ENCODE measurements around the gene GALNT10. TPM values are rescaled to one million over a fixed set of nuclear protein-coding genes. Genes with fewer than 3 reads are reported as not detected.

The GALNT10 gene
- polyA plus RNA-seq, 4 donors, result 24.9 to 29.2 (median 25.9) TPM

DNA sequence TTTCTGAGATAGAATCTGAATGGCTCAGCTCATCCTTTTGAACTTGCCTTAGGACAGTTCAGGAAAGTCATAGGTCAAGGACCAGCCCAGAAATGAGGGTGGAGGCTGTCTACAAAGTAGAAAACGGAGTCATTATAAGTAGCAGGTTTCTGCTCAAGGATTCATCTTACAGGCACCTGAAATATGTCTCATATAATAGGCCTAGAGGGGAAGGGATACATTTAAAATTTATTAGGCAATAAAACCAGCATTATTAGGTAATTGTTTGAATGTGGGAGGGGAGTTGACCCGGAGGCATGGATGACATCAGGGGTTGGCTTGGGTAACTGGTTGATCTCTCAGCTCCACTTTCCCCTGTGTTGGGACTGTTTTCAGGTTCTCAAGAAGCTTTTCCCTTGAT, 11.9 kb upstream of the GALNT10 start:
- DNase-seq (ENCODE audit: low read depth in 4 of 4, low spot score in 2 of 4), result no peak

GRCh38 chr5:154179846-154180710, 10.5 kb upstream of the GALNT10 start:
- DNase-seq (ENCODE audit: low read depth in 4 of 4, low spot score in 2 of 4), result no peak

- no peak for DNase-seq (ENCODE audit: low read depth in 4 of 4, low spot score in 2 of 4)
Measured at GRCh38 chr5:154181161-154181560, 9.4 kb upstream of the GALNT10 start.

DNA sequence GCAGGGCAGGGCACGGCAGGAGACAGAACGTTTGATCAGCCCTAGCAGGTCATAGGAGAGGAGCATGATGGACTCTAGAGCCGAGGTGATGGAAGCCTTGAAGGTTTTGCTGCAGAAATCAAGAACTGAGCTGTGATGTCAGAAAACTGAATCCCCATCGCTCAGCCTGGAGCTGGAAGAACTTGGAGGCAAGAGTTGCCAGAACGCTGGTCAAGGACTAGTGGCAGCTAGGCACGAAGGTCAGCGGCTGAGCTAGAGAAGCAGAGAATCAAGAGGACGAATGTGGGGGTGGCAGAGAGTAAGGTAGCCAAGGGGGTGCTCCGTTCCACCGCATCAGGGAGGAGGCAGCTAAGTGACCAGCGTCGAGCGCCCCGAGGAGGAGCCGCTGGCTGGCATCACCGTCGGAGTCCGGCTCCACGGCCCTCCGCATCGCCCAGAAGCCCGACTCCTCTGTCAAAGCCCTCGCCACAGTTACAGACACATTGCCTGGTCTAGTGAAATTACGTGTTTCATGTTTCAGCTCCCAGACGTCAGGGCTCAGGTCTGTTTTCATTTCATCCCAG, 1.2 kb upstream of the GALNT10 start:
- DNase-seq (ENCODE audit: low read depth in 4 of 4, low spot score in 2 of 4), result no peak

DNA sequence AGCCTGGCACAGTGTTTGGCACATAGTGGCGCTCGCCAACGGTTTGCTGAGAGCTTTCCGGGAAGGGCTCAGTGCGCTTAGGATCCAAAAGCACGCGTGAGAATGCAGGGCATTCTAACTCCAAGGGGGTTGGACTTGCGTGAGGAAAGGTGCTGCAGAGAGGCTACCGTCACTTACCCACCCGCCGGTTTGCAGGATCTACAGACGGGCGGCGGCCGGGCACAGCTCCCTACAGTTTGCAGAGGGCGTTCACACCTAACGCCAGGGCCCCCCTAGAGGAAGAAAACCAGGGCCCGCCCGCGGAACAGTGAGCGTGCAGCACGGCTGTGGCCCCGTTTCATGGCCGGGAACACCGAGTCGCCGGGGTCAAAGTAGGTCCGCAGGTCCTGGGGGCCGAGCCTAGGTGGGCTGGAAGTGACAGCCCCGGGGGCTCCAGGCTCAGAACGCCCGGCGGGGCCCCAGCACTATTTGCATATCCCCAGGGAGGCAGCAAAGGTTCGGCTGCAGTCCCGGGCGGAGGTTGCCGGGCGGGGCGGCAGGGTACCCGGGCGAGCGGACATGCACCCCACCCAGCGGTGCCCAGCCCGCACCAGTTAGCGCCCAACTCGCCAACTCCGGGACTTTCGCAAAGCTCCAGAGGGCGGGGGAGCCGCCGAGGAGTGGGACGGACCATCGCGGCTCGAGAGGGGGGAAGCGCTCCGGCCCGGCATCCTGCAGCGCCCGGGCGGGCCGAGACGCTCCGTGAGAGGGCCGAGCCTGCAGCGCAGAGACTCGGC, 526 bp upstream of the GALNT10 start:
- DNase-seq (ENCODE audit: low read depth in 4 of 4, low spot score in 2 of 4), result peak in 2 of 4 donors; percentile 44 to 48

- no peak for DNase-seq (ENCODE audit: low read depth in 4 of 4, low spot score in 2 of 4)
Measured at GRCh38 chr5:154191467-154192261, 1.1 kb downstream of the GALNT10 start.

DNA sequence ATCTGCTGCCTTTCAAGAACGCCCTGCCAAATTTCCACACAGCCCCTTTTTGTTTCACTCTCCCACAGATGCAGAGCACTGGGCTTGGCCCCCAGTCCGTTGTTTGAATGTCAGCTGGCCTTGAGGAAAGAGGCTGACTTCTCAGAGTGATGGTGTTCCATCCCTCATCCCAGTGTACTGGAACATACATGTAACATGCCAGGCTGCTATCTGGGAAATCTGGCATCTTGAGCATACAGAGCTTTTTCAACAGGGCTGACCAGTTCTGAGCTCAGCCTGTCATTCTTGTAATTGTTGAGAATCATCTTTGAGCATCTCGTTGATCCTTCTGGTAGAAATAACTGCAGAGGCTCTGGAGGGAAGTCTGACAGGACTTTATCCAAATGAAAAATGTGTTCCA, 2.8 kb downstream of the GALNT10 start:
- no peak for DNase-seq (ENCODE audit: low read depth in 4 of 4, low spot score in 2 of 4)

DNA sequence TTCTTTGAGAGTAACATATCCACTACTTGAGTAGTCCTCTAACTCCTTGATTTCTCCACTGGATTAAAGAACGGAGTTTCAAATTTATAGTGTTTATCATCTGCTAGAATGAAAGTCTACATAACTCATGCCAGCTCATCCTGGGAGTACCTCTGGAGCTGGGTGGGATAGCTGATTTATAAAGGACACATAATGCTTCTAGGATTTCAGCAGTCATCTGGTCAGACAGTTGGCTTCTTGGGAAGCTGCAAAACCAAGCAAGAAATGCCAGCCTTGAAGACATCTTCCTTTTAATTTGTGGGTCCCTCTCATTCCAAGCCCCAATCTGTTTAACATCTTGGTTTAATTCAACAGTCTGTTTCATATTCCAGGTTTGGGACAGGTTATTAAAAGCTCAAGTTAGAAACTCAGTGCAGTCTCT, 3.2 kb downstream of the GALNT10 start:
- DNase-seq (ENCODE audit: low read depth in 4 of 4, low spot score in 2 of 4), result no peak

DNA sequence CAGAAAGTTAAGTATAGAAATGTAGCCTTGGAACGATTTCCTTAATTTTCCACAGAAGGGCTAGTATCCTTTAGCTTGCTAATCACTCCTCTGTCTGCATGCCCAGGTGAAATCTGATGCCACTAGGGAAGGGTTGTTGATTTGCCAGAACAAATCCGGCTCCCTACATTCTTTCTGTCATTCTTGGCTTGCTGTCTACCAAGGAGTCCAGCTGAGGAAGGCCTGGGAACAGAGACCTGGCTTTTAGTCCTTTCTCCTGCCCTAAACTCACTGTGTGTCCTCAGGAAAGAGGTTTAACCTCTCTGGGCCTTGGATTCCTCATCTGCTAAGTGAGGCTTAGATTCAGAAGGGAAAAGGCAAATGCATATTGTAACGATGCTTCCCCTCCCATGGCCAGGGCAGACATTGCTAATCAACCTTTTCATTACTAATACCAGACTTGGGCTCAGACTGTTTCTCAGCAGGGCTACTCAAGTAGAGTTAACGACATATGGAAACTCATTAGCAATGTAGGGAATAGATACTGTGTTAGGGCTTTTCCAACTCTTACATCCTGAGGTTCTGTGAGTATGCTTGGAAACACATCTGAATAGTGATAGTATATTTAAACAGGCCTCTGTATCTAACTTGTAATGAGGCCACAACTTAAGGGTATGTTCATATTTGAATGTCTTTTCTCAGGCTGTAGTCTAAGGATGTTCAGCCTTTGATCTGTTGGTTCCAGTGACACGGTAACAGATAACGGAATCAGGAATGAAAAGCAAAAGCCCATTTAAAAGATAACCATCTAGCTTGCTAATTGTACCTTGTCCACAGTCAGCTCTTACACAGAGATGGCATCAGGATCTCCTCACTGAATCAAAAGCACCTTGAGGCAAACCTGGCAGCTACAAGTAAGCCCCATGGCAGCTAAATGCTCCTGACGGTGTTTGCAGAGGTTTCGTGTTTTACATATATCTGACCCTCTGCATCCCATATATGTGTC, 4.1 kb downstream of the GALNT10 start:
- DNase-seq (ENCODE audit: low read depth in 4 of 4, low spot score in 2 of 4), result no peak

GRCh38 chr5:154196281-154196680, 5.7 kb downstream of the GALNT10 start:
- DNase-seq (ENCODE audit: low read depth in 4 of 4, low spot score in 2 of 4), result no peak

- no peak for DNase-seq (ENCODE audit: low read depth in 4 of 4, low spot score in 2 of 4)
Measured at GRCh38 chr5:154196955-154197652, 6.6 kb downstream of the GALNT10 start.

DNA sequence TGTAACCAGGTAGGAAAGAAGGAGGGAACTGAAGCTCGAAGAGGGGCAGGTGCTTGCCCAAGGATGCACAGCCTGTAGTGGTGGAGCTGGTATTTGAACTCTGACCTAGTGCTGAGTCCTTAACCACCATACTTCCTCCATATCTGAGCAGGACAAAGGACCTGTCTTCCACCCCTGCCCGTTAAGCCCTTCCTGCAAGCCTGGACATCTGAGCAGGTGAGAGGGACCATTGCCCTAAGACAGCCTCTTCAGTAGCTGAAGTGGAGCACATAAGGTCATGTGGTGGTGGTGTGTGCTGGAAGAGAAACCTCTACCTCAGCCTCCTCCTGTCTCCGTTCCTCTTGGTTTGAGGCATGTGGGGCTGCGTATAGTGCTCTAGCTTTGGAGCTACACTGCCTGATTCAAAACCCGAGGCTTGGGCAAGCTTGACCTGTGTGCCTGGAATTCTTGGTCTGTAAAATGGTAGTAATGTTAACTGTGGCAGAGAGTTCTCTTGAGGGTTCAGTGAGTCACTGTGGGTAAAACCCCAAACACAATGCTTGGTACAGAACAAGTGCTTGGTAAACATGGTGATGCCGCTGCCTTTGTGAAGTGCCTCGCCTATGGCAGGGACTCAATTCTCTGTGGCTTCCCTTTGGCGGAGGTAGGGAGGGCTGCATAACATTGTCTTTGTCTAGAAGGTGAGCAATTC, 7.4 kb downstream of the GALNT10 start:
- no peak for DNase-seq (ENCODE audit: low read depth in 4 of 4, low spot score in 2 of 4)

DNA sequence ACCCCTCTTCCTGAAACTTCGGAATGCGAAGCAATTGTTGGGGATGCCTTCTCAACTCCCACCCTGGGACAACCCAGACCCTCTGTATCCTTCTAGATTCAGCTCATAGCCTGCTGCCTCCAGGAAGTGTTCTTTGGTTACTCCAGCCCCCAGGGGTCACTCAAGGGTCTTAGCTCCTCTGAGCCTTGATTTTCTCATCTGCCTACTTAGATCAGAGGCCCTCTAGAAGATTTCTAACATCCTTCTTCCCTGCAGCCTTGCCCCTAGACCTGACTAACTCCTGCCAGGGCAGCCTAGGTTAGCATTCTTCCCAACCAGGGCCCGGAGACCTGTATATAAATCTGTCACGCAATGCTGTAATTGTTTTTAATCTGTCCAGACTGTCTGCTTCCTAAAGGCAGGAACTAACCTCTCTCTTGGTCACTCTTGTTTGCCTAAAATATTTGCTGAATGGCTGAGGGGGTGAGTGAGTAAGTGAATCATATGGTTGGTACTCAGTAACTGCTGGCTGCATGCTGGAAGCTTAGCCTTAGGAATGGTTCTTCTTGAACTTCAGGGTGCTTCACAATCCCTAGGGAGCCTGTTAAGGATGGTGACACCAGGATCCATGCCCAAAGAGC, 8.2 kb downstream of the GALNT10 start:
- DNase-seq (ENCODE audit: low read depth in 4 of 4, low spot score in 2 of 4), result no peak

- no peak for DNase-seq (ENCODE audit: low read depth in 4 of 4, low spot score in 2 of 4)
Measured at GRCh38 chr5:154199263-154199662, 8.7 kb downstream of the GALNT10 start.

DNA sequence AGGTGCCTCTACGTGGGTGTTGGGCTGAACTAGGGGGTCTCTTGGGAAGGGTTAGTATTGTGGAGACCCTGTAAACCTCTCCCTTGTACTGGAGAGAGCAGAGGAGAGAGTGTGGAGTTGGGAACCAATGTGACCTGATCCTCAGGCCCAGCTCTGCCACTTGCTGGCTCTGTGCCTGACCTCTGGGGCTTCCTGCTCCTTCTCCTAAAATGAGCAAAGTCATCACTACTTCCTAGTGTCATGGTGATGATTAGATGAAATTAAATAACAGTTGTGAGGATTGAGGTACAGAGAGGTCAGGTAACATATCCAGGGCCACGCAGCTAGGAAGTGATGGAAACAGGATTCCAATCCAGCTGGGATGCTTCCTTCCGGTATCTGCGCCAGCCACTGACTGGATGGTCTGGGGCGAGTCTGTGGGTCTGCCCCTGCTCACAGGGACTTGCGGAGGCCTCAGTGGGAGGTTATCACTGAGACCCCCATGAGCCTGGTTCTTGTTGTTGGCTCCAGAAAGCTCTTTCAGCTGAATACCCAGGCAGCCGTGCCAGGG, 9.2 kb downstream of the GALNT10 start:
- DNase-seq (ENCODE audit: low read depth in 4 of 4, low spot score in 2 of 4), result no peak

GRCh38 chr5:154200221-154200620, 9.7 kb downstream of the GALNT10 start:
- DNase-seq (ENCODE audit: low read depth in 4 of 4, low spot score in 2 of 4), result no peak

GRCh38 chr5:154201108-154201769, 10.7 kb downstream of the GALNT10 start:
- DNase-seq (ENCODE audit: low read depth in 4 of 4, low spot score in 2 of 4), result no peak

Data from left renal cortex interstitium (tissue), 4 donors.